Germinal center (tissue), 1 donor: ENCODE data around the gene SCD5.

Experiments used
- DNase-seq: peaks from one replicate; pipeline ENCODE4 v3.0.0; 2012; ENCODE audit warnings: mixed read lengths, low spot score

SCD5 gene

DNA sequence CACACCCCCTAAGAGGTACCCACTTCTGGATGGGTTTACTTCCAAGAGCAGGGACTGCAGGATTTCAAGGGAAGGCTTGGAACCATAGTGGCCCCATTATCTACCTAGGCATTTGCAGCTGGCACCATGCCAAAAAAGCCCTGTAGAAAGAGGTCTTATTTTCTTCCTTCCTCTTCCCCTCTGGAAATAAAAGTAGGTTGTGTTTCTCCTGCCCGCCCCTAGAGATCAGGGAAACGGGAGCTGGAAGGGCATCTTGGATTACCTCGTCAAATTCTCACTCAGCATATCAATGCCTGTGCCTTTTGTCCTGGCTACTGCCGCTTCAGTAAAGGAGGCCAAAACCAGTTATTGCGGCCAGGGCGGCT is 1.6 kb downstream of the SCD5 start:
- no peak for DNase-seq

DNA sequence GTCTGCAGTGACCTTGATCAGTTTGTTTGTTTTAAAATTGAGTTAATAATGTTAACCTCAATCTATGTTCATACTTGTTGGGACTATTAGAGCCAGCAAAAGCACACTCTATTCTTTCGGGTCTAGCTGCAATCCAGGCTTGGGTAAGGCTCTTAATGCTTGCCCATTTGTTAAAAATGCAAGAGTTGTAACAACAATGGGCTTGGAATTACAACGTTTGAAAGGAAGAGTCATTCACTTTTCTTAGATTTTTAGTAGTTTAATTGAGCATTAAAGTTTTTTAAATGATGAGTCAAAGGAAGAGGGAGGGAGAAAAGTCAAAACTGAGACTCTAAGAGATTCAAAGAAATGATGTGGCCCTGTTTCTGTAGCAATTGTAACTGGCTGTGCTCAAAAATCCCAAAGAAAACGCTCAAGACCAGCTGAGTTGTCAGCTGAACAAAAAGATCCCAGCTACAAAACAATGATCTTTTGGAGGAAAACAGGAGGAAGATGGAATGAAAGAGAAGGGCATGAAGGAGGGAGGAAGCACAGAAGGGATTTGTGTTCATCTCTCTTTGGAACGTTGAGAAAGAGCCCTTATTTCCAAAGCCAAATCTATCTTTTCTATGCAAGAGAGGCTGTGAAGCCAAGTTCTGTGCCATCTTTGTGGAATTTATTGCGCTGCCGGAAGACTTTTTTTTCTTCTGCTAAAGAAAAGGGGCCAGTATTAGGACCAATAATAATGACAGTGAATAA is 5.5 kb downstream of the SCD5 start:
- DNase-seq, result no peak

- no peak for DNase-seq
Measured at GRCh38 chr4:82791179-82791578, 7.4 kb downstream of the SCD5 start.

DNA sequence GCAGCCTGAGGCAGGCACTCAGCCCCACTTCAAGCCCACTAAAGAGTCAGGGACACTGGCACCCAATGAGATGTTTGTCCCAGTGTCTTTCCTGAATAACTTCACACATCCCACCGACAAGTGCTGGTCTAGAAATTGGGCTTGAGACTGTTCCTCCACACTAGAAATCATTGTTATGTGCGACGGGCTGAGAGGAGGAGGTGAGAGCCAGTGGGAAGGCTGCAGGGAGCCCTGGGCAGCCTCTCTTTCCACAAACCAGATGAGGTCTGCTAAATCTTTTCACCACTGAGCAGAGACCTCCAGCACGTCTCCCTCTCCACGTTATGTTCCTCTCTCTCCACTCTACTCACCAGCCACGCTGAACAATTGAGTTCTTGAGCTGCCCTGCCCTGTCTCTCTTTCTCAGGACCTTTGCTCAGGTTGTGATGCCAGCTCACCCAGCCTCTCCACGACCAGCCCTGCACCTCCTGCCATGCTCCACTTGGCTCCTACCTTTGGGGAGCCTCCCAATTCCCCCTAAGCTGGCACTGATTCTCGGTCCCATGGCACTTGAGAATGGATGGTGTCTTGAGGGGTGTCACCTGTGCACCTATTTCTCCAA is 8.4 kb downstream of the SCD5 start:
- no peak for DNase-seq

- no peak for DNase-seq
Measured at GRCh38 chr4:82789025-82789776, 9.4 kb downstream of the SCD5 start.

DNA sequence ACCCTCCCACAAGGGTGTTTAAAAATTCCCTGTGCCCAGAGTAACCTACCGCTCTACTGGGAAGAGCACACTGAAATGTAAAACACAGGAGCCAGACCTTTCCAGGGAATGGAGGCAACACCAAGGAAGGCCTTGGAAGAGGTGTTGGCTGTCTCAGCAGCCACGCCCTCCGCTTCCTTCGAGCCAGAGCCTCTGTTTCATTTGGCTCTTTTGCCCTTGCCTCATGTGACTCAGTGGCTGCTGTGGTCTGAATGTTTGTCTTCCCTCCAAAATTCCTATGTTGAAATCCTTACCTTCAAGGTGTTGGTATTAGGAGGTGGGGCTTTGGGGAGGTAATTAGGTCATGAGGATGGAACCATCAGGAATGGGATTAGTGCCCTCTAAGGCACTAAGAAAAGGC is 11.3 kb downstream of the SCD5 start:
- no peak for DNase-seq

GRCh38 chr4:82786828-82787227 is 11.8 kb downstream of the SCD5 start:
- no peak for DNase-seq

DNA sequence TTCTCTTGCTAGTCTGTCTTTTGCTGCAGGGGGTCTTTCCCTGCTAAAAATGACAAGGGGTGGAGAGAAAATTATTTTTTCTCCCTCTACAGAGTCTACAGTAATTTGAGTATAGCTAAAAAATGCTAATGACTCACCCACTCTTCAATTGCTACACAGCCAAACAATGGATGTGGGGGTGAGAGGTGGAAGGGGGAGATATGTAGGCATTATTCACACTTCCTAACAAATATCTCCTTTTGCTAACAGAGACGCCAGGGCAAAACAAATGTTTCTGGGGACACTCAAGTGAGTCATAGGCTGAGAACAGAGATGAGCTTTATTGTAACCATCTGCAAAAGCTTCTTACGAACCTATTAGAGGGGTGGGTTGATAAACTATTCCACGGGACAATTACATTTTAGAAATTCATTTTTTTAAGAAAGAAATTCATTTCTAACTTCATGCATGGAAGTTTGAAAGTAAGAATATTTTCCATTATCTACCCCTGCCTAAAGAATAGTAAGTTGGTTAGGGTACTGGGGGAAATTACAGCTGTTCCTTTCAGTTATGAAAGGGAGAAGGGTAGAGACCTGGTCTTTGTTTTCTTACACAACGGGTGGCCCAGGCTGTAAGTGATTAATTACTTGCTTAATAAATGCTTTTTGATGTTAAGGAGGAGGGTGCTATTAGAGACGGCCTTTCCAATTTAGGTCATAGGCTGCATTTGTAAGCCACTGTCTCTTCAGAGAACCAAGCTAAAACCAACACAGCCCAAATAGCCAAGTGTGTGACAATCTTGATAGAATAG is 12.8 kb downstream of the SCD5 start:
- no peak for DNase-seq

DNA sequence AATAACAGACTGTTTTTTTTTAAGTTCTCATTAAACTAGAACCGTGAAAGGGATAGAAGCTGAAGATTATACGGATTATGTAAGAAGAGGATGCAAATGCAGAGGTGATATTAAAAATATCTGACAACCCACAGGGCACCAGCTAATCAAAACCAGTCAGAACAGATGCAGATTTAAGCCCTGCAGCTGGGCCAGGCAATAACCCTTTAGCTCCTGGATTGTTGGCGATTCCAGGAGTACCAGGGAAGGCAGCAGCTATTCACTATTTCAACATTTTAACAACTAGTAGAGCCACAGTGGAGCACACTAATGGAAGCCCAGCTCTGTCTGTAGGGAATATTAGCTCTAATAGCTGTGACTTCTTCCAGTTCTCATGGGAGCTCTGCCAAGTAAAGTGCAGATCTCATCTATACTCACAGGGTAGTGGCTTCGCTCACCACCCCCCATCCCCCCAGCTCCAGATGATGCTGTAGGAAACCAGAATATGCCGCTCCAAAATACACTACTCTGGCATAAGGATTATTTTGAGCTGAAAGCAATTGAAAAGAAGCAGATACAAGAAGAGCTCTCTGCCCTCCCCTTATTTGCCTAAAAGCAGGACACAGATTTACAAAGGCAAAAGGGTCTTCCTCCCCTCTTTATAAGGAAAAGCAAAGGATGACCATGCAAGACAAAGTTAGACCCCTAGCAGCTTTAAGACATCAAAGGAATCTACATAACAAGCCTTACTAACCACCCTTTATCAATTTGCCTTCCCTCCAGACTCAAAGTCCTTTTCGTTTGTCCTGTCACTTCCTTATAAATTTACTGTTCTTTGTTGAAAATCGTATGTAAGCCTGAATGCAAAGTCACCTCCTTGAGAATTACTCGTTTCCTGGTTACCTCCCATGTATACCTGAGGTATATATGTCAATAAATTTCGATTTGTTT is 13.7 kb downstream of the SCD5 start:
- no peak for DNase-seq

- no peak for DNase-seq
Measured at GRCh38 chr4:82782626-82783345, 15.8 kb downstream of the SCD5 start.

GRCh38 chr4:82780752-82781231 is 17.8 kb downstream of the SCD5 start:
- DNase-seq, result no peak

GRCh38 chr4:82780170-82780751 is 18.3 kb downstream of the SCD5 start:
- DNase-seq, result no peak

GRCh38 chr4:82779032-82779431 is 19.6 kb downstream of the SCD5 start:
- DNase-seq, result no peak

DNA sequence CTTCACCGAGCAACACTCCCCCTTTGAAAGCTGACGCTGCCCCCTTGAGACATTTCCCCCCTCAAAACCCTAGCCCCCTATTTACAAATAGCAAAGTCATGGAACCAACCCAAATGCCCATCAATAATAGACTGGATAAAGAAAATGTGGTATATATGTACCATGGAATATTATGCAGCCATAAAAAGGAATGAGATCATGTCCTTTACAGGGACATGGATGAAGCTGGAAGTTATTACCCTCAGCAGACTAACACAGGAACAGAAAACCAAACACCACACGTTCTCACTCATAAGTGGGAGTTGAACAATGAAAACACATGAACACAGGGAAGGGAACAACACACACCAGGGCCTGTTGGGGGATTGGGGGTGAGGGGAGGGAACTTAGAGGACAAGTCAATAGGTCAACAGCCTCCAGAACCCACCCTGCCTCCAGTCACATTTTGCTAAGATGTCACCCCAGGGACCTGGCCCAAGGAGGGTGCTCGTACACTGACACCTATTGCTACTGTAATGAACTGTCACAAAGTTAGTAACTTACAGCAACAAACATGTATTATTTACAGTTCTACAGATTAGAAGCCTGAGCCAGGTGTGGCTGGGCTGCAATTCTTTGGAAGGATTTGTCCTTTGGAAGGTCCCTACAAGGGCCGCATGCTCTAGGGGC is 20.6 kb downstream of the SCD5 start:
- DNase-seq, result no peak

GRCh38 chr4:82776925-82777542 is 21.6 kb downstream of the SCD5 start:
- no peak for DNase-seq

GRCh38 chr4:82775243-82775642 is 23.4 kb downstream of the SCD5 start:
- no peak for DNase-seq

GRCh38 chr4:82774711-82775171 is 23.9 kb downstream of the SCD5 start:
- no peak for DNase-seq

DNA sequence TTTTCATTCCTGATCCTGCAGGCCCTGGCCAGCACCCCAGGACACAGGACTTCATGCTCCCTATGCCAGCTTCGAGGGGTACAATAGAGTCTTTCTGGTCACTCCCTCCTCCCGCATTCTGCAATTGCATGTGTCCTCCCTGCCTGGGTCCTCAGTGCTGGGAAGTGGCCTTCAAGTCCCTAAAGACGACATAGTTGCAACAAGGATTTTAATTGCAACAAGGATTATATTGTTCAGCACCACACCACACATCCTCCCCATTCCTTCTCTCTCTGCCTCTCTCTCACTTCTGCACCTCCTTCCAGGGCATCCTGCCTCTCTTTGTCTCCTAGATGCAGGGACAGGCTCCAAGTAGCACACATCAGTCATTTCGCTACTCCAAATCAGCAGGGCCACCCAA is 25.5 kb downstream of the SCD5 start:
- no peak for DNase-seq

- DNase-seq, result no peak
Measured at GRCh38 chr4:82770607-82771006, 28.0 kb downstream of the SCD5 start.
